HG02852 (cell line): ENCODE results near the gene C16orf54.
"Not testable (repeated sequence)": the region's sequence is repeated elsewhere in the genome, so short reads cannot be mapped to it uniquely, and the experiment has no call there.

Experiments
- ATAC-seq: cut with Tn5 transposase; IDR thresholded peaks from one replicate; pipeline ENCODE4 v1.9.1; 2021; ENCODE audit warnings: mild to moderate bottlenecking, moderate library complexity; ENCODE audit not compliant: unreplicated experiment

Gene C16orf54

DNA sequence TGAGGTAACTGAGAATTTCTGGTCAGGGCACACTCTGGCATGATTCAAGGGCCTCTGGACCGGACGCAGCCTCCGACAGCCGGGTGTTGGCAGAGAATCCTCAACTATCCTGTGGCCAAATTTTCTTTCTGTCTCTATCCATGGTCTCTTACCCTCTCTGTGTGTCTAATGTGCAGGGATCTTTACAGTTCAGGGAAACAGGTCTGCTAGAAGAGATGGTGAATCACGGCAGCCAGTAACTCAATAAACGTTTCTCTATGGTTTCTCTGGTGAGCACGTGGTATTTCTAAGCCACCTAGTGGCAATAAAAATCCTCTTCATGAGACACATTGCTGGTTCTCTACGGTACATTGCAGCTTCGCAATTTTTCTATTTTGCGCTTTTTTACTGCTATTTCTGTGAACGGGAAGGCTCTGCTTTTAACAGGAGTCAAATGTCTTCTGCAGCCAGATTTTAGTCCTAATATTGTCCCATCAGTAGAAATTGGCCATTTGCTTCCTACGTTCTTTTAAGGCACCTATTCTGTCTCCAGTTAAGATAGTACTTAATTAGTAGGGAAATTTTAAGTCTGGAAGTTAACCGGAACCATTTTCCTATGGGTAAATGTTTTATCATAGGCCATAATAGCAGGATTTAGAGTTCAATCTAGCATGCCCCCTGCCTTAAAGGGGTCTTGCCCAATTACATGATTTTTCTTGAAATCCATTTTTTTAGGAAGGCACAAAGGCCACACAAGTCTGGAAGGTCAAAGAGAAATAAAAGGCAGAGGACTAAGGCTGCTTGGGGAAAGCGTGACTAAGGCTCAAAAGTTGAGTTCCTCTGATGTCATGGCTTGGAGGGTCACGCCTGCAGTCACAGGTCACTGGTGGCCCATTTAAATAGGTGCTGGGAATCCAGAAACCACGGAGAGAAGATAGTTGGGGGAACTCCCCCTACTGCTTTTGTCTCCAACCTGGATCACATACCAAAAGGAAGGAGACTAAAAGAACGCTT is 35.3 kb downstream of the C16orf54 start:
- no peak for ATAC-seq

DNA sequence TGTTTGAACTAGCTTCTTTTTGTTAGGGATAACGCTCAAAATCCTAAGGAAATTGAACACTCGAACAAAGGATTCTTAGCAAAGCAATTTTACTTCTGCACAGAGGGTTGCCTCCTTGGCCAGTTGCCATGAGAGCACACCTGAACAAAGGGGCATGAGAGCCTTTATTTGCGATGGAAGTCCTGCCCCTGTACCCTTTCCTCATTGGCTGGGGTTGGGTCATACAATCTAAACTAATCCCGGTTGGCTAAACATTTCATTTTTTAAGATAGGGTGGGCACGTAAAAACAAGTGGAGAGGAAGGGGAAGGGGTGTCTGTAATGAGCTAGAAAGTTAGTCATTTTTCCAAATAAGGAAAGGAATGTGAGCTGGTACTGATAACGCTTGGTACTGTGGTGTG is 36.1 kb downstream of the C16orf54 start:
- ATAC-seq, result not testable (repeated sequence)

DNA sequence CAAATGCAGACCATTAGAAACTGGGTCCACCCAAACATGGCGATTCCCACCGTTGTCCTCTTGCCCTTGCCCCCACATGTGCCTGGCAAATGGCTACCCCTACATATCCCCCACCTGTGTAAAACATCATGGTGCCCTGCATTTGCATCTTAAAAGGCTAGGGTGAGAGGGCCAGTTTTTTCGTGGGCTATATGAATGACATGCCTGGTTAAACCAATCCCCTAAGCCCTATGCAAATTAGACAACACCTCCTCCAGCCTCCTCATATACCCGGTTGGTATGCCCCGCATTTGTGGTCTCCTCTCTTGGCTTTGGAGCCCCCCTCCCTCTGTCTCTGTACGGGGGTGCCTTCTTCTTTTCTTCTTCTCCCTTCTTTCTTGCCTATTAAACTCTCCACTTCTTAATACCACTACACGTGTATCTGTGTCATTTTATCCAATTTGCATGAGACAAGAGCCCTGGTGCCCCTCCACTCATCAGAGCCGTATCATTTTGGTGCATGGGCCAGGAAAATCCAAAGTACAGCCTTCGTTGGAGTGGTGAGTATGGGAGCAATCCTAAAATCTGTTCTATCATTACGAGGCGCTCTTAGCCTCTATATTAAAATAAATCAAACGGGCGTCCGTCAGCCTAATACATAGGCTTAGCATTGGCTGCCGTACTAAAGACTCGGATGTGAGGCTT is 36.7 kb downstream of the C16orf54 start:
- ATAC-seq, result no peak

GRCh38 chr16:29707160-29707559 is 38.6 kb downstream of the C16orf54 start:
- ATAC-seq, result not testable (repeated sequence)

DNA sequence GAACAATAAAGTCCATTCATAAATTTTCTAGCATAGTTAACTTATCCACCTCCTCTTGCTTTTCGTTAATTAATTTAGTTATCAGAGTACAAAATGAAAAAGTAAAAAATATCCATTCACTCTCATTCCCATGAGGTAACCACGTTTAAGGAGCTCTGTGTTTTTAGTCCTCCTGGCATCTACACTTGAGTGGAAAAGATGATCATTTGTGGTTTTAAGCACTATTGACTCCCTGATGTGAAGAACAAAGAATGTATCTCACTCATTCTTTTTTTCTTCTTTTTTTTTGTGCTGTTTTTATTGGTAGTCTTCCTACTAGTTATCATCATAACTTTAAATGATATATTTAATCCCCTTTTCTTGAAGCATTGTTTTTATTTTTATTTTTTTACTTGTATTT is 40.8 kb downstream of the C16orf54 start:
- no peak for ATAC-seq

- ATAC-seq, result no peak
Observed at GRCh38 chr16:29702269-29702668, 43.5 kb downstream of the C16orf54 start.

DNA sequence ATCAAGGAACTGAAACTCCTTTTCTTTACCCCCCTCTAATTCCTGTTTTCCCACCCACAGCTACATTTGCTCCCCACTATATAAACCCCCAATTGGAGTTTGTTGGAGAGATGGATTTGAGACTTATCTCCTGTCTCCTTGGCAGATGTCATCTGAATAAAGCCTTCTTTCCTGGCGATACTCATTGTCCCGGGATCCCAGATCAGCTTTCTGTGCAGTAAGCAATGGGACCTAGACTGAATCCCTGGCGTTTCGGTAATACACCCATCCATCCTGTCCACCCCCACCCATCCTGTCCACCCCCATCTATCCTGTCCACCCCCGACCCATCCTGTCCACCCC is 44.6 kb downstream of the C16orf54 start:
- no peak for ATAC-seq

DNA sequence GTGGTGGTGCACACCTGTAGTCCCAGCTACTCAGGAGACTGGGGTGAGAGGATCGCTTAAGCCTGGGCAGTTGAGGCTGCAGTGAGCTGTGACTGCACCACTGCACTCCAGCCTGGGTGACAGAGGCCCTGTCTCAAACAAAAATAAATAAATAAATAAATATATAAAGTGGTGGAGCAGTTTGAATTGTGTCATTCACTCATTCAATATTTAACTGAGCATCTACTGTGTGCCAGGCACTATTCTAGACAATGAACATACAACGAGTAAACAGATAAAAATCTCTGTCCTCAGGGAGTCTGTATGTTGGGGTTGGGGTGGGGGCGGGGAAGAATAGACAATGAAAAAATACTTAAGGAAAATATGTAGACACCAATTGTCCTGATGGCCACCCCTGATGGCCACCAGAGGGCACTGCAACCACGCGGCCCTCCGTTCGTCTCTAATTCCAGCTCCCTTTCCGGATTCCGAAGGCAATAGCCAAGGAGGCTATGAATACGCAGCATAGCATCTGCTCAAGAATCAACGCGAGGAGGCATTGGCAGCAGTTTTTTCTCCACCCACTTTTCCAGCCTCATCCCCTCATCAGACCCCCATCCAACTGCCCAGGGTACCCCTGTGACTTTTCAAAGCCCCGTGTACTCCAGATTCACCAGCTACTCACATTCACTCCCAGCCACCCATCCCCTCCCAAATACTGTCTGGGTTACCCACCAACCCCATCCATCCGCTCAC is 45.4 kb downstream of the C16orf54 start:
- no peak for ATAC-seq

DNA sequence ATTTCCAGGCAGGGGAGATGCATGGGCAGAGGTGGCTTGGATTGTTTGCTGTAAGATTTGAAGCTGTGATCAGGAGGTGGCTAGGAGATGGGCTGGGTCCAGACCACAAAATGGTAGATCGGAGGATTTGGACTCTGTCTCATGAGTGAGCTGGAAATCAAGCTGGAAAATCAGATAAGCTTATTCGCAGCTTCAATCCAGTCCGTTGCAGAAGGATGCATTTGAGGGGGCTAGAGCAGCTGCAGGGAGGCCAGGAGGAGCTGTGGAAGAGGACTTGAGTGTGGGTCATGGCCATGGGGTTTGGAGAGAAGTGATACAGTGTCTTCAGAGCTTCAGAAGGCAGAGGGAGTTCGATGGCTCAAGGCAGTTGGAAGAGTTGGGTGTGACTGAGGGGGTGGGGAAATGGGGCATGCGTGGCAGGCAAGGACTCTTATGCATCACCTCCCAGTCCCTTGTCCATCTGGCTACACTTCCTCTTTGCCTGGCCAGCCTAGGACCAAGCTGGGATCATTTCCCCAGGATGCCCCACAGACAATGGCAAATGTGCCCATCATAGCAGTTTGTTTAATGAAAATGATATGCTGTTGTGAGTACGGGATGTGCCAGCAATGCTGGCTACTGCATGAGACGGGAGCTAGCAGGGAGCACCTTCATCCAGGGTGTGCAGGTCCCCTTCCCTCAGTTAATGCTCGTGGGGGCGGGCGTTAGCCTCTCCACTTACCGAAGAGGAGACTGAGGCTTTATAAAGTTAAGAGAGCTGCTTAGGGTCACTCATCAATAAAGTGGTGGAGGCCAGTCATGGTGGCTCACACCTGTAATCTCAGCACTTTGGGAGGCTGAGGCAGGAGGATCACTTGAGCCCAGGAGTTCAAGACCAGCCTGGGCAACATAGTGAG is 46.2 kb downstream of the C16orf54 start:
- no peak for ATAC-seq

- ATAC-seq, result no peak
Observed at GRCh38 chr16:29698484-29699323, 47.1 kb downstream of the C16orf54 start.

DNA sequence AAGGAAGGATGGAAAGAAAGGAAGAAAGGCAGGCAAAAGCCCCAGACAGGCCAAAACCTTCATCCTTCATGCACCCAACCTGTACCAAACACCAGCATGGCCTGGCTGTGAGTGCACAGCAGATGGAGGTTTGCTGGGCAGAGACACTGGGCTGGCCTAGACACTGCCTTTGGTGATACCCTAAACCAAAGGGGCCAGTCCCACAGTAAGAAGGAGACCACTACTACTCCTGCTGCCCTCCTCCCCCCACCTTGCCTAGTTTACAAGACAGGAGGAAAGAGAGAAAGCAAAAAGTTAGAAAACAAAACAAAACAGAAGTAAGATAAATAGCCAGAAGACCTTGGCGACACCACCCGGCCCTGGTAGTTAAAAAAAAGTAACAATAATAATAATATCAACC is 47.7 kb downstream of the C16orf54 start:
- ATAC-seq, result no peak

- no peak for ATAC-seq
Observed at GRCh38 chr16:29697391-29697790, 48.4 kb downstream of the C16orf54 start.

DNA sequence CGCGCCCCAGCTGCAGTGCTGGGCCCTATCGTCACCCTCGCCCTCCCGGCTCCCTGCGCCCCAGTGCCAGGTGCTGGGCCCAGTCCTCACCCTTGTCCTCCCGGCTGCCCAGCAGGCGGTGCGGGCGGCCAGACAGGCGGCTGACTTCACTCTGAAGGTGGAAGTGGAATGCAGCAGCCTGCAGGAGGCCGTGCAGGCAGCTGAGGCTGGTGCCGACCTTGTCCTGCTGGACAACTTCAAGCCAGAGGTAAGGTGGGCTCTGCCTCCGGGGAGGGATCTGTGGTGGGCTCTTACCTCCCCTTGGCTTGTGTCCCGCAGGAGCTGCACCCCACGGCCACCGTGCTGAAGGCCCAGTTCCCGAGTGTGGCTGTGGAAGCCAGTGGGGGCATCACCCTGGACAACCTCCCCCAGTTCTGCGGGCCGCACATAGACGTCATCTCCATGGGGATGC is 48.9 kb downstream of the C16orf54 start:
- ATAC-seq, result no peak

DNA sequence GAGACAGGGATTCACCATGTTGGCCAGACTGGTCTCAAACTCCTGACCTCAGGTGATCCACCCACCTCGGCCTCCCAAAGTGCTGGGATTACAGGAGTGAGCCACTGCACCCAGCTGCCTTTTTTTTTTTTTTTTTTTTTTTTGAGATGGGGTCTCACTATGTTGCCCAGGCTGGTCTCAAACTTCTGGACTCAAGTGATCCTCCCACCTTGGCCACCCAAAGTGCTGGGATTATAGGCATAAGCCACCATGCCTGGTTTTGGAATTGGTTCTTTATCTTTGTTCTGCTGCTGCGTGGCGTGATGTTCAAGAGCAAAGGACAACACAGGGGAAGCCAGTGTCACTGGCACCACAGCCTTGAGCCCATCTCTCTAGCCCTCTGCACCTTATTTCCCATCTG is 50.1 kb downstream of the C16orf54 start:
- not testable (repeated sequence) for ATAC-seq

- no peak for ATAC-seq
Observed at GRCh38 chr16:29694384-29695195, 51.2 kb downstream of the C16orf54 start.

- ATAC-seq, result not testable (repeated sequence)
Observed at GRCh38 chr16:29692606-29693005, 53.2 kb downstream of the C16orf54 start.
